Kidney (tissue), 14 donors: ENCODE data around the gene GSN. TPM values are rescaled to one million over a fixed set of nuclear protein-coding genes. Genes with fewer than 3 reads are reported as not detected.

Experiments
- DNase-seq, 5 donors: peaks; one replicate each; pipeline ENCODE4 v3.0.0-alpha.2; 2013 to 2020
- FAIRE-seq: peaks from 2 replicates; lab custom pipeline; 2012; peaks lifted over from hg19 to GRCh38; lab: Jason Lieb, UNC
- H3K27ac ChIP-seq, 2 donors: one replicate each; pipeline ENCODE4 v1.7.0; 2013; ENCODE audit warnings: low read depth in 2 of 2, low read length in 2 of 2, inconsistent platforms in 1 of 2
- H3K27me3 ChIP-seq: one replicate; pipeline ENCODE4 v1.7.1; 2013; ENCODE audit warnings: low read length, inconsistent platforms; ENCODE audit not compliant: control insufficient read depth, insufficient read depth
- H3K36me3 ChIP-seq, 3 donors: one replicate each; pipeline versions ENCODE4 v1.7.0 to v1.7.1; 2013; ENCODE audit warnings: low read length in 3 of 3, control low read depth in 1 of 3, inconsistent platforms in 1 of 3; ENCODE audit not compliant: insufficient read depth in 3 of 3, control insufficient read depth in 2 of 3
- H3K4me1 ChIP-seq, 3 donors: one replicate each; pipeline versions ENCODE4 v1.7.0 to v1.7.1; 2013; ENCODE audit warnings: low read length in 3 of 3, inconsistent platforms in 1 of 3, low read depth in 1 of 3; ENCODE audit not compliant: control insufficient read depth in 2 of 3, insufficient read depth in 2 of 3
- H3K4me3 ChIP-seq, 3 donors: one replicate each; pipeline versions ENCODE4 v1.7.0 to v1.8.1; 2013; ENCODE audit warnings: low read length in 3 of 3, control low read depth in 1 of 3, inconsistent platforms in 1 of 3
- H3K9ac ChIP-seq, 3 donors: one replicate each; pipeline versions ENCODE4 v1.7.0 to v1.7.1; 2013; ENCODE audit warnings: low read length in 3 of 3, control low read depth in 1 of 3, inconsistent platforms in 1 of 3
- H3K9me3 ChIP-seq, 3 donors: one replicate each; pipeline versions ENCODE4 v1.7.0 to v1.7.1; 2013; ENCODE audit warnings: low read length in 3 of 3, control low read depth in 1 of 3, inconsistent platforms in 1 of 3; ENCODE audit not compliant: control insufficient read depth in 2 of 3, insufficient read depth in 1 of 3
- CTCF ChIP-seq: IDR thresholded peaks from 3 replicates; pipeline ENCODE4 v1.5.1; 2012; ENCODE audit warnings: mild to moderate bottlenecking, moderate library complexity, borderline replicate concordance; ENCODE audit not compliant: insufficient read depth; ENCODE audit errors: extremely low read depth
- intact Hi-C: fragments of 100-400 bp; cut with DNase I; formaldehyde crosslinking; loops from one replicate; pipeline ENCODE4 v1.11.1; 2022
- polyA plus RNA-seq: library from polyadenylated mRNA; stranded (reverse); fragments of 350-450 nt; fragmentation: Illumina TruSeq; extraction: RNeasy Lipid Tissue Mini Kit (QIAGEN cat#74804); gene quantifications from one replicate; pipeline ENCODE4 v1.2.3, GENCODE V29; 2014; ENCODE audit warnings: low read depth, low replicate concordance; ENCODE audit not compliant: insufficient read depth
- total RNA-seq: library from RNA; stranded (reverse); fragmentation: NEBNext Ultra II Directional; extraction: Animal tissue kit (Norgen Biotek cat#: 25700); gene quantifications from one replicate; pipeline ENCODE4 v1.2.1, GENCODE V29; 2021
- donor health status: control.
- donor health status: control.
- donor health status: control.
- donor health status: control.
- donor health status: control.
- donor health status: DM: yes; HTN: yes; CAD: no.
- donor health status: Normal renal cell carcinoma (clear cell type).

GSN gene
- total and polyA plus RNA-seq, 2 donors from 2014 or later = 235 to 511 TPM

- FAIRE-seq (no peak), DNase-seq (no peak)
- Histone ChIP-seq H3K27me3 (no peaks in the 10 kb centered on the region), H3K9me3 (no peaks in the 10 kb centered on the region), H3K36me3 (no peaks in the 10 kb centered on the region), H3K27ac (no peak overlapping the region), H3K9ac (no peak overlapping the region), H3K4me1 (no peaks in the 10 kb centered on the region), H3K4me3 (no peak overlapping the region)
- intact Hi-C loops = no loop called here
- TF ChIP-seq CTCF = no peak
These were observed 33.8 kb upstream of the GSN start for GRCh38 chr9:121233906-121234831.

- no peak for TF ChIP-seq CTCF
- no peaks in the 10 kb centered on the region for H3K36me3 ChIP-seq
- DNase-seq (no peak), FAIRE-seq (no peak)
- no peaks in the 10 kb centered on the region for H3K27me3 ChIP-seq
- H3K27ac ChIP-seq = no peak overlapping the region
- no peaks in the 10 kb centered on the region for H3K4me1 ChIP-seq
- intact Hi-C loops = no loop called here
- H3K9ac ChIP-seq = no peak overlapping the region
- H3K9me3 ChIP-seq = no peaks in the 10 kb centered on the region
- H3K4me3 ChIP-seq = no peak overlapping the region
These were observed 33.2 kb upstream of the GSN start for GRCh38 chr9:121234832-121235161.

GRCh38 chr9:121235512-121235911 is 32.5 kb upstream of the GSN start:
- DNase-seq (no peak), FAIRE-seq (no peak)
- Histone ChIP-seq H3K4me3 (no peak overlapping the region), H3K4me1 (no peaks in the 10 kb centered on the region), H3K9me3 (no peaks in the 10 kb centered on the region), H3K36me3 (no peaks in the 10 kb centered on the region), H3K9ac (no peak overlapping the region), H3K27me3 (no peaks in the 10 kb centered on the region), H3K27ac (no peak overlapping the region)
- intact Hi-C loops = no loop called here
- TF ChIP-seq CTCF = no peak
